WTC11 (cell line): ENCODE measurements around the gene TBL1X. TPM values are rescaled to one million over a fixed set of nuclear protein-coding genes. Genes with fewer than 3 reads are reported as not detected.
A peak's percentile ranks its signal among the peaks of the same experiment; 100 is the strongest.

Source experiments
- ATAC-seq: fragments of 200-7000 bp; cut with Tn5 transposase; 2 replicates; pipeline ENCODE4 v1.10.0; 2021; ENCODE audit warnings: mild to moderate bottlenecking, moderate library complexity
- CTCF ChIA-PET: fragments of 300-600 bp; sonication (Branson Sonifier 250); formaldehyde crosslinking; loops from one replicate; lab custom pipeline; 2021; ENCODE audit warnings: antibody characterized with exemption; lab: Charles Lee
- POLR2A ChIA-PET: fragments of 350-600 bp; sonication (Branson Sonifier 250); formaldehyde crosslinking; loops from one replicate; lab custom pipeline; 2021; ENCODE audit warnings: antibody characterized with exemption; lab: Charles Lee
- DNase-seq: peaks from one replicate; pipeline ENCODE4 v3.0.0; 2021; ENCODE audit warnings: low spot score
- H3K27ac Mint-ChIP-seq: 2 replicates; pipeline ENCODE4 v1.8.0; 2021; ENCODE audit warnings: mixed read lengths
- H3K27me3 Mint-ChIP-seq: 2 replicates; pipeline ENCODE4 v1.8.0; 2021; ENCODE audit warnings: low read depth, mild to moderate bottlenecking, moderate library complexity, mixed read lengths
- H3K36me3 Mint-ChIP-seq: 2 replicates; pipeline ENCODE4 v1.8.0; 2021; ENCODE audit warnings: mixed read lengths
- H3K4me1 Mint-ChIP-seq: 2 replicates; pipeline ENCODE4 v1.8.0; 2022; ENCODE audit warnings: mixed read lengths
- H3K4me3 Mint-ChIP-seq: 2 replicates; pipeline ENCODE4 v1.8.0; 2021; ENCODE audit warnings: mild to moderate bottlenecking, moderate library complexity, mixed read lengths
- H3K9me3 Mint-ChIP-seq: 2 replicates; pipeline ENCODE4 v1.8.0; 2021; ENCODE audit warnings: mixed read lengths
- ATF6 ChIP-seq: sonication (generic); formaldehyde crosslinking; IDR thresholded peaks from 2 replicates; pipeline ENCODE4 v1.8.1; 2023; ENCODE audit warnings: mild to moderate bottlenecking, missing genetic modification reagents
- ERG ChIP-seq: fragments of 250-450 bp; sonication (Bioruptor Pico); IDR thresholded peaks from 2 replicates; pipeline ENCODE4 v1.8.0; 2021; ENCODE audit warnings: mild to moderate bottlenecking
- FOXK1 ChIP-seq: sonication (generic); formaldehyde crosslinking; IDR thresholded peaks from 2 replicates; pipeline ENCODE4 v1.8.0; 2022; ENCODE audit warnings: mild to moderate bottlenecking, moderate library complexity, missing genetic modification reagents
- JAZF1 ChIP-seq: fragments of 250-450 bp; sonication (Bioruptor Pico); IDR thresholded peaks from 2 replicates; pipeline ENCODE4 v1.9.0; 2021; ENCODE audit warnings: moderate library complexity, mild to moderate bottlenecking, inconsistent platforms
- MYBL2 ChIP-seq: sonication (generic); formaldehyde crosslinking; IDR thresholded peaks from 2 replicates; pipeline ENCODE4 v1.8.1; 2023; ENCODE audit warnings: mild to moderate bottlenecking, moderate library complexity, missing genetic modification reagents
- NFATC4 ChIP-seq: fragments of 250-450 bp; sonication (Bioruptor Pico); IDR thresholded peaks from 2 replicates; pipeline ENCODE4 v1.9.0; 2021; ENCODE audit warnings: mild to moderate bottlenecking
- NR1H2 ChIP-seq: sonication (generic); formaldehyde crosslinking; IDR thresholded peaks from 2 replicates; pipeline ENCODE4 v1.9.0; 2021; ENCODE audit warnings: mild to moderate bottlenecking, moderate library complexity, missing genetic modification reagents
- NR2C2 ChIP-seq: sonication (generic); formaldehyde crosslinking; IDR thresholded peaks from 2 replicates; pipeline ENCODE4 v1.8.0; 2022; ENCODE audit warnings: mild to moderate bottlenecking, missing genetic modification reagents
- RELA ChIP-seq: sonication (generic); formaldehyde crosslinking; IDR thresholded peaks from 2 replicates; pipeline ENCODE4 v1.8.1; 2022; ENCODE audit warnings: missing genetic modification reagents, mild to moderate bottlenecking, borderline replicate concordance
- RORB ChIP-seq: fragments of 250-450 bp; sonication (Bioruptor Pico); IDR thresholded peaks from 2 replicates; pipeline ENCODE4 v1.9.0; 2021; ENCODE audit warnings: mild to moderate bottlenecking
- SP1 ChIP-seq: sonication (generic); formaldehyde crosslinking; conservative IDR thresholded peaks from 2 replicates; pipeline ENCODE4 v1.8.1; 2022; ENCODE audit warnings: missing genetic modification reagents
- USF1 ChIP-seq: sonication (generic); formaldehyde crosslinking; IDR thresholded peaks from 2 replicates; pipeline ENCODE4 v1.8.0; 2022; ENCODE audit warnings: mild to moderate bottlenecking, missing genetic modification reagents
- USF2 ChIP-seq: sonication (generic); formaldehyde crosslinking; IDR thresholded peaks from 2 replicates; pipeline ENCODE4 v1.8.1; 2023; ENCODE audit warnings: mild to moderate bottlenecking, missing genetic modification reagents, moderate library complexity
- ZBTB43 ChIP-seq: sonication (generic); formaldehyde crosslinking; IDR thresholded peaks from 2 replicates; pipeline ENCODE4 v1.8.1; 2023; ENCODE audit warnings: mild to moderate bottlenecking, missing genetic modification reagents
- total RNA-seq: library from RNA; stranded (reverse); gene quantifications from 3 replicates; pipeline ENCODE4 v1.2.3, GENCODE V29; 2021

Gene TBL1X
- total RNA-seq, 1 experiment from 2014 or later: 27.7 TPM

GRCh38 chrX:9706421-9706820 lies 241.6 kb downstream of the TBL1X start:
- H3K9me3 Mint-ChIP-seq: no peaks in the 10 kb centered on the region
- H3K27me3 Mint-ChIP-seq: no peaks in the 10 kb centered on the region
- peaks cover 7% of the 10 kb centered on the region for H3K4me1 Mint-ChIP-seq
- H3K4me3 Mint-ChIP-seq: no peak overlapping the region
- H3K27ac Mint-ChIP-seq: no peak overlapping the region; the same call in 1 of the 2 replicates
- H3K36me3 Mint-ChIP-seq: peaks cover 27% of the 10 kb centered on the region
- TF ChIP-seq ERG (CRISPR knock-in tag) (no peak), SP1 (CRISPR knock-in tag) (no peak), FOXK1 (CRISPR knock-in tag) (no peak), ZBTB43 (CRISPR knock-in tag) (no peak), NR1H2 (CRISPR knock-in tag) (no peak), NR2C2 (CRISPR knock-in tag) (no peak), RORB (no peak), USF2 (CRISPR knock-in tag) (no peak), RELA (CRISPR knock-in tag) (no peak)
- TF ChIP-seq, all 79 proteins: peak for 0
- POLR2A ChIA-PET: no interaction called here
- DNase-seq (no peak), ATAC-seq (no peak)
- CTCF ChIA-PET: no interaction called here

- H3K27me3 Mint-ChIP-seq: no peaks in the 10 kb centered on the region
- TF ChIP-seq USF1 (CRISPR knock-in tag) (no peak), RELA (CRISPR knock-in tag) (no peak), JAZF1 (CRISPR knock-in tag) (no peak), ATF6 (no peak), MYBL2 (CRISPR knock-in tag) (no peak)
- TF ChIP-seq, all 79 proteins: peak for 0
- ChIA-PET CTCF (no interaction called here), POLR2A (no interaction called here)
- H3K4me1 Mint-ChIP-seq: peaks cover 7% of the 10 kb centered on the region
- H3K36me3 Mint-ChIP-seq: peaks cover 32% of the 10 kb centered on the region
- no peak for DNase-seq
- no peak overlapping the region for H3K27ac Mint-ChIP-seq
- no peak; the same call in 1 of the 2 replicates for ATAC-seq
- no peaks in the 10 kb centered on the region for H3K9me3 Mint-ChIP-seq
- H3K4me3 Mint-ChIP-seq: no peak overlapping the region
These were observed 242.6 kb downstream of the TBL1X start for GRCh38 chrX:9707306-9708033.

GRCh38 chrX:9708086-9708485 lies 243.2 kb downstream of the TBL1X start:
- no peaks in the 10 kb centered on the region for H3K27me3 Mint-ChIP-seq
- ChIA-PET CTCF (interaction anchor here (0.7 kb wide), 1 partner anchor 395 kb away, joined by 3 read pairs; no protein-coding TSS in a partner anchor), POLR2A (no interaction called here)
- no peak overlapping the region for H3K4me3 Mint-ChIP-seq
- no peak for ATAC-seq
- H3K4me1 Mint-ChIP-seq: peaks cover 7% of the 10 kb centered on the region
- H3K9me3 Mint-ChIP-seq: no peaks in the 10 kb centered on the region
- H3K36me3 Mint-ChIP-seq: peaks cover 38% of the 10 kb centered on the region
- TF ChIP-seq NFATC4 (CRISPR knock-in tag) (no peak), MYBL2 (CRISPR knock-in tag) (no peak)
- peak overlapping the region; percentile 65; the same call in 1 of the 2 replicates for H3K27ac Mint-ChIP-seq
- DNase-seq: no peak
